Erythroblast (primary cell): Measurements from ENCODE around the gene CHST15.

ENCODE experiments used
- GATA1 ChIP-seq: IDR thresholded peaks from 2 replicates; pipeline ENCODE4 v1.6.1; 2011; ENCODE audit warnings: low read depth, mild to moderate bottlenecking, control low read depth, low read length, moderate library complexity
- POLR2A ChIP-seq: IDR thresholded peaks from 2 replicates; pipeline ENCODE4 v1.6.1; 2011; ENCODE audit warnings: mild to moderate bottlenecking, low read length

- no peak for TF ChIP-seq POLR2A
- no peak for TF ChIP-seq GATA1
Observed at GRCh38 chr10:124037784-124038183, 55.6 kb downstream of the CHST15 start.
